ENCODE data around the gene PSG2.

DNA sequence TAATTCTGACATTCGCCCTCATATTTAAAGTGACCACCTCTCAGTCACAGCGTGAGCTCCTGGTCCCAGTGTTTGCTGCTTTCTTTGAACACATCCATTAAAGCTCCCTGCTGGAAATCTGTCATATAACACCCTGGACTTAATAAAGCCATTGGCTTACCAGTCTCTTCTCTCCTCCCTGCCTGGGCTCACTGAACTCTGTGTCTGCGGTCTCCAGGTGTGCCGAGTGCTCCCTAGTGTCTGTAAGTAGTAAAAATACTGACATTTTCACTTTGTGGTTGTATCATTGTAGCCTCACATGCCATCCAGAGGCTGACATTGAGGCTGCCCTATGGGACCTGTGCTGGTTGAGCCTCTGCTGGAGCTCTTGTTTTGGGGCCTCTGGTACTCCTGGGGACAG, 53.6 kb downstream of the PSG2 start:
- TF ChIP-seq, protein P1, sequence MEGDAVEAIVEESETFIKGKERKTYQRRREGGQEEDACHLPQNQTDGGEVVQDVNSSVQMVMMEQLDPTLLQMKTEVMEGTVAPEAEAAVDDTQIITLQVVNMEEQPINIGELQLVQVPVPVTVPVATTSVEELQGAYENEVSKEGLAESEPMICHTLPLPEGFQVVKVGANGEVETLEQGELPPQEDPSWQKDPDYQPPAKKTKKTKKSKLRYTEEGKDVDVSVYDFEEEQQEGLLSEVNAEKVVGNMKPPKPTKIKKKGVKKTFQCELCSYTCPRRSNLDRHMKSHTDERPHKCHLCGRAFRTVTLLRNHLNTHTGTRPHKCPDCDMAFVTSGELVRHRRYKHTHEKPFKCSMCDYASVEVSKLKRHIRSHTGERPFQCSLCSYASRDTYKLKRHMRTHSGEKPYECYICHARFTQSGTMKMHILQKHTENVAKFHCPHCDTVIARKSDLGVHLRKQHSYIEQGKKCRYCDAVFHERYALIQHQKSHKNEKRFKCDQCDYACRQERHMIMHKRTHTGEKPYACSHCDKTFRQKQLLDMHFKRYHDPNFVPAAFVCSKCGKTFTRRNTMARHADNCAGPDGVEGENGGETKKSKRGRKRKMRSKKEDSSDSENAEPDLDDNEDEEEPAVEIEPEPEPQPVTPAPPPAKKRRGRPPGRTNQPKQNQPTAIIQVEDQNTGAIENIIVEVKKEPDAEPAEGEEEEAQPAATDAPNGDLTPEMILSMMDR (IDR thresholded peaks at IDR 0.05; ENCODE audit: insufficient read depth, low read length): no peak
- TF ChIP-seq POLR2AphosphoS5 (IDR thresholded peaks at IDR 0.05; ENCODE audit: low read depth): no peak
- TF ChIP-seq, protein P2, sequence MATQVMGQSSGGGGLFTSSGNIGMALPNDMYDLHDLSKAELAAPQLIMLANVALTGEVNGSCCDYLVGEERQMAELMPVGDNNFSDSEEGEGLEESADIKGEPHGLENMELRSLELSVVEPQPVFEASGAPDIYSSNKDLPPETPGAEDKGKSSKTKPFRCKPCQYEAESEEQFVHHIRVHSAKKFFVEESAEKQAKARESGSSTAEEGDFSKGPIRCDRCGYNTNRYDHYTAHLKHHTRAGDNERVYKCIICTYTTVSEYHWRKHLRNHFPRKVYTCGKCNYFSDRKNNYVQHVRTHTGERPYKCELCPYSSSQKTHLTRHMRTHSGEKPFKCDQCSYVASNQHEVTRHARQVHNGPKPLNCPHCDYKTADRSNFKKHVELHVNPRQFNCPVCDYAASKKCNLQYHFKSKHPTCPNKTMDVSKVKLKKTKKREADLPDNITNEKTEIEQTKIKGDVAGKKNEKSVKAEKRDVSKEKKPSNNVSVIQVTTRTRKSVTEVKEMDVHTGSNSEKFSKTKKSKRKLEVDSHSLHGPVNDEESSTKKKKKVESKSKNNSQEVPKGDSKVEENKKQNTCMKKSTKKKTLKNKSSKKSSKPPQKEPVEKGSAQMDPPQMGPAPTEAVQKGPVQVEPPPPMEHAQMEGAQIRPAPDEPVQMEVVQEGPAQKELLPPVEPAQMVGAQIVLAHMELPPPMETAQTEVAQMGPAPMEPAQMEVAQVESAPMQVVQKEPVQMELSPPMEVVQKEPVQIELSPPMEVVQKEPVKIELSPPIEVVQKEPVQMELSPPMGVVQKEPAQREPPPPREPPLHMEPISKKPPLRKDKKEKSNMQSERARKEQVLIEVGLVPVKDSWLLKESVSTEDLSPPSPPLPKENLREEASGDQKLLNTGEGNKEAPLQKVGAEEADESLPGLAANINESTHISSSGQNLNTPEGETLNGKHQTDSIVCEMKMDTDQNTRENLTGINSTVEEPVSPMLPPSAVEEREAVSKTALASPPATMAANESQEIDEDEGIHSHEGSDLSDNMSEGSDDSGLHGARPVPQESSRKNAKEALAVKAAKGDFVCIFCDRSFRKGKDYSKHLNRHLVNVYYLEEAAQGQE (IDR thresholded peaks at IDR 0.05; ENCODE audit: insufficient replicate concordance, low read depth): no peak
